Activated CD8-positive, alpha-beta memory T cell treated with anti-CD3 and anti-CD28 coated beads for 24 hours (primary cell): Measurements from ENCODE around the gene FGGY.
"Not testable (repeated sequence)": the region's sequence is repeated elsewhere in the genome, so short reads cannot be mapped to it uniquely, and the experiment has no call there.

Source experiments
- DNase-seq: peaks from one replicate; pipeline ENCODE4 v3.0.0-alpha.2; 2020

The FGGY gene

DNA sequence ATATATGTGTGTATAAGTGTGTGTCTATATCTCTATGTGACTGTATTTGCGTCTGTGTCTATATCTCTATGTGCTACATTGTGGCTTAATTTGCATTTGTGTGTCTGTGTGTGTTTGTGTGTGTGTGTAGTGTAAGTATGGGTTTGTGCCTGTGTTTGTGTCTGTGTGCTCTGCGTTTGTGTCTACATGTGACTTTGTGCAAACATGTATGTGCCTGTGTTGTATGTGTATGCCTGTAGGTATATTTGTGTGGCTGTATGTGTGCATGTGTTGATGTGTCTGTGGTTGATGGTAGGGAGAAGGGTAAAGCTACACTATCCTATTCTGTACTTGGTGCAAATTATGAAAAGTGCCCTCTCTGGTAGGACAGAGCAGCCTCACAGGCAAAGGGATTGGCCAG is 7.3 kb upstream of the FGGY start:
- no peak for DNase-seq

DNA sequence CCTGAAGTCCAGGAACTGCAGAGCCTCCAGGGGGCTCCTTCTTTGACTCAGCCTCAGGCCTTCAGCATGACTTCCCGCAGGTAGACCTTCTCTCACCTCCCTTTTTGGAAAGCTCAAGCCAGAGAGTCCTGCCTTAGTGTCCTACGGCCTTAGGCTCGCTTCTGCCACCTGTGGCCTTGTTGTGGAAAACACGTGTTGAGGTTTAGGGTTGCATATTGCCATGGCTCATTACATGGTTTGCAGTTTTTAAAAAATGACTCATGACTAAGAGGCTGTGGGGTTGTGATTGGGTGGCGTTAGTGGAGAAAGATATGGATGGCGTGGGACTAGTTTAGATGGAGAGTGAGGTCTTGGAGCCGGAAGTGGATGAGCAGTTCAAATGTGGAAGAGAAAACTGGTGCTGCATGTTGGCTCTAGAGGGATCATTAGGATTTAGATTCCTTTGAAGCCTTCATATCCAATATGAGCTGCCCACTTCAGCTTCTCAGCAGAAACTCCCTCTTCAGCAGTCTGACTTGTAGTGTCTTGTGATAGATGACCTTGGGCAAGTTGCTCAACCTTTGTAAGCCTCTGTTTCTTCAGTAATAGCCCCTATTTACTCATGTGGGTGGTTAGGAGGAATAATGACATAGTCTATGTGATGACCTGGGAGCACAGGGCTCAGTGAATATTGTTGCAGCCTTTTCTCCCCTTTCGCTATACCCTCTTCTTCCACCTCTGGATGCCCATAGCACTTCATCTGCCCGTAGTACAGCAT is 6.5 kb upstream of the FGGY start:
- no peak for DNase-seq

DNA sequence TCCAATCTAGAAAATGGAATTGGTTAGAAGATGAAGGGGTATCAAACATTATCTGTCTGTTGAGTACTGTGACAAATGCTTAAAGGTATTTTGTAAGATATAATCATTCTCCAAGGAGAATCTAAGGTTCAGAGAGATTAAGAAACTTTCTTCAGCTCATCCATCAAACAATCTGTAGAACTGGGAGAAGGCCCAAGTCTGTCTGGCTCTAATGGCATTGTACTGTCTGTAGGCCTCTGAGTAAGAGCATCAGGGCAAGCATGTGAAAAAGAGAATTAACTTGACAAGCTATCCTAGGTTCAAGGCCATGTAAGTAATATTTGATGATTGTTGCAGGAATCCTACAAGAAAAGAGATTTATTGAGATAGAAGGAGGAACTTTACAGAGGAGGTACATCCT is 5.3 kb upstream of the FGGY start:
- DNase-seq, result no peak

DNA sequence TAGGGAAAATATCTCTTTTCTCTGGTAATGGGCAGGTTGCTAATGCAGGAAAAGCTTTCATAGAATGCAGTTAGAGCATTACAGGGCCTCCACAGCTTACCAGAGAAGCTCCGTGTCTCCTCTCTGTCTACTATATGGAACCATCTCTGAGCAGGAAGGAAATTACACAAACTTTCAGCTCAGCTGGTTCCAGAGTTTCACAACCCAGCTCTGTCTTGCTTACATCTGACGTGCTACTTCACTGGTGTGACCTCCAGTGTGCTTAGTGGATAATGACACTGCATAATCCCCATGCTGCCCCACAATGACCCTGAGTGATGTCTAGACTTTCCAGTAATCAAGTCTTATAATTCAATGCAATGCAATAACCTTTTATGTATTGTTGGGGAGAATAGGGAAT is 4.3 kb upstream of the FGGY start:
- no peak for DNase-seq

DNA sequence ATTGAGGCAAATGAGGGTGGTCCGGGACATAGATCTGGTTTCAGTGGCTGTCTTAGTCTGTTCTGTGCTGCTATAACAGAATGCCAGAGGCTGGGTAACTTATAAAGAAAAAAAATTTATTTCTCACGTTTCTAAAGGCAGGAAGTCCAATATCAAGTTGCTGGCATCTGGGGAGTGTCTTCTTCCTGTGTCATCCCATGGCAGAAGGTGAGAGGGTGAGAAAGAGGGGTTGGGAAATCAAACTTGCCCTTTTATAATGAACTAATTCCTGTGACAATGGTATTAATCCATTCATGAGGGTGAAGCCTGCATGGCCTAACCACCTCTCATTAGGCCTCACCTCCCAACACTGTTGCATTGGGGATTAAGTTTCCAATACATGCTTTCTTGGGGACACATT is 3.7 kb upstream of the FGGY start:
- no peak for DNase-seq

DNA sequence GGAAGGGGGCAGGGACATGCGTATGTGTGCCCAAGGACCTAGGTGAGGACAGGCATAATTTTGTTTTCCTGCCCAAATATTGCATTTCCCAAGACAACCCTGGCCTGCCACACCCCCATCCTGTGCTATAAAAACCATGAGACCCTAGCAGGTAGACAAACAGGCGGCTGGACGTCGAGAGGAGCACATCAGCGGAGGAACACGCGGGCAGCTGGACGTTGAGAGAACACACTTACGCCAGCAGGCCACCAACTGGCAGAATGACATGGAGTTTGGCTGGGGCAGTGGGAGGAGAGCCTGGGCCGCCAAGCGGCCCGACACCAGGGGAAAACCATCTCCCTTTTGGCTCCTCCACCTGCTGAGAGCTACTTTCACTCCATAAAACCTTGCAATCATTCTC is 3.0 kb upstream of the FGGY start:
- no peak for DNase-seq

DNA sequence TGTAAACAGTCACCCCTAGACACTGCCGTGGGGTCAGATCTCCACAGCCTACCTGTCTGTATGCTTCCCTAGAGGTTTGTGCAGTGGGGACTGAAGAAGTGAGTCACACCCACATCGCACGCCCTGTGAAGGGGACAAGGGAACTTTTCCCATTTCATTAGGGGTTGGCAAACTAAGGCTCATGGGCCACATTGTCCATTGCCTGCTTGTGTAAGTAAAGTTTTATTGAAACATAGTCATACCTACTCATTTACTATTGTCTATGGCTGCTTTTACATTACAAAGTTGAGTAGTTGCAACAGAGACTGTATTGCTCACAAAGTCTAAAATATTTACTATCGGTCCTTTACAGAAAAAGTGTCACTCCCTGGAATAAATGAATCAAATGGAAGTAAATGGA is 2.5 kb upstream of the FGGY start:
- DNase-seq, result no peak

DNA sequence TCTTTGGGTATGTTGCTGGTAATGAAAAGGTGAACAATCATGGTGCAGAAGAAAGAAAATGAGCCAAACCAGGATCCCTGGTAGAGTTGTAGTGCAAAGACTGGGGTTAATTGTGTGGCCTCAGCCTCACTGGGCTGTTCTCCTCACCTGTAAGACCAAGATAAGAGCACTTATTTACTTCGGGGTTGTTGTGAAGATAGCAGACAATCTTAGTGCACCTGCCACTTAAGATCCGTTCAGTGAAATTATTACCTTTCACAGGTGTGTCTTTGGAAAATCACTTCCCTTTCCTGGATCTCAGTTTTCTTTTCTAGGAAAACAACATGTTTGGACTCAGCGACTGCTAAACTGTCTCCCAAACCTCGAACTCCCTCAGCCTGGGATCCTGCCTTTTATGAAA is 1.3 kb upstream of the FGGY start:
- DNase-seq, result no peak

DNA sequence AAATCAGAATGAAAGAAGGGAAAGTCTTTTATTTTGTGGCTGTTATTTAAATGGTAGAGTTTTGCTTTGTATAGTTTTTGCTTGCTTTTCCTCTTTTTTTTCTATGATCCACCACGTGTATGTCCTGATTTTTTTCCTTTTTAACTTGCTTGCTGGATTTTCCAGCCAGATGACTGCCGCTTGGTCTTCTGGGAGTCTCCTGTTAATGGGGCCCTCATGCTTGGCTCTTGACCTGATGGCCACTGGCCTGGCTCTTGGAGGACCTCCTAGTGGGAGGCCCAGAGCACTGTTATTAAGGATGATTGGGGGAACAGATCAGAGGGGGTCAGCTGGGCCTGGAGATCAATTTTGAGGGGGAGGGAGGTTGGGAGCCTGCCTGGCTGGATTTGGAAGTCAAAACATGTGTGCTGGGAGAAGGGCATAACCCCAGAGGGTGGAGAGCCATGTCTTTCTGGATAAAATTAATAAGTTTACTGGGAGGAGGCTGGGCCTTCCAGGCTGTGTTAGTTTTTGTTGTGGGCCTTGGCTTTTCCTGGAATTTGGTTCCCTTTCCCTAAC is 1.2 kb downstream of the FGGY start:
- DNase-seq, result no peak

DNA sequence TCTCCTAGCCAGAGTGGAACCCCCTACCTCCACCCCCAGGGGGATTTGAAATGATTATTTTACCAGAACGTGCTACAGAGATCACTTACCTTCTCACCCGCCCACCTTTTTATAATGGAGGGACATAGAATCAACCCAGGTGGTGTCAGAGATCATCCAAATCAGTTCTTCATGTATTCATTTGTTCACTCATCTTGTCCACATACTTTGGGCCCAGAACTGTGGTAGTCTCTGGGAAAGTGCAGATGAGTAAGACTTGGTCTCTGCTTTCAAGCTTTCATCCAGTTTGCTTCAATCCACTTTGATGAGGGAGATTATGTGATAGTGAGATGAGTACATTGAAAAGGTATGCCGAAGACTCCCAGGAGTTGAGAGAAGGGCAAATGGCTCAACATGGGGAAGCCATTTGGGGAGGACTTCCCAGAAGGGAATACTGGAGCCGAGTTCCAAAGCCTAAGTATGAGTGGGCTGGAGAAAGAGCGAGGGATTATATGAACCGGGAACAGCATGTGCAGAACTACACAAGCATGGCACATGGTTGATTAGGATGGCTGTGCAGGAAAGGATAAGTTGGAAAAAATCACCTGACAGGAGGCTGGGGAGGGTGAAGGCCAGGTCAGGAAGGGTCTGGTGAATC is 1.9 kb downstream of the FGGY start:
- DNase-seq, result no peak

DNA sequence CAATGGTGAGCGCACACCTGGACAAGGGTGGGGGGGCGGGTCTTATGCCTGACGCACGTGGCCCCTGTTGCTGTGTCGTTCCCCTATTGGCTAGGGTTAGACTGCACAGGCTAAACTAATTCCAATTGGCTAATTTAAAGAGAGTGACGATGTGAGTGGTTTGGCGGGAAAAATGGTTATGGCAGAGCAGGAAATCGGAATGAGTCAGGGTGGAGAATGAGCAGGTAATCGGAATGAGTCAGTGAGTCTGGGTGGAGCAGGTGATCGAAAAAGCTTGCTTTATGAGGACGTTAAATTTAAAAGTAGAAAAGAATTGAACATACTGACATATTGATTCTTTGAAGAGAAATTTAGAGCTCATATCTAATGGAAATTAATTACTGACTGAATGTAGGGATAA is 2.8 kb downstream of the FGGY start:
- not testable (repeated sequence) for DNase-seq

DNA sequence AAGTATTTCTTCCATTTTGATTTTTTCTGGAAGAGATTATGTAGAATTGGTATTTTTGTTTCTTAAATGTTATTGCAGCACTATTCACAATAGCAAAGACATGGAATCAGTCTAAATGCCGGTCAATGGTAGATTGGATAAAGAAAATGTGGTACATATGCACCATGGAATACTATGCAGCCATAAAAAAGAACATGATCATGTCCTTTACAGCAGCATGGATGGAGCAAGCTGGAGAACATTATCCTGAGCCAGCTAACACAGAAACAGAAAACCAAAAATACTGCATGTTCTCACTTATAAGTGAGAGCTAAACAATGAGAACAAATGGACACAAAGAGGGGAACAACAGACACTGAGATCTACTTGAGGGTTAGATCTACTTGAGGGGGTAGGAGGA is 5.4 kb downstream of the FGGY start:
- no peak for DNase-seq

DNA sequence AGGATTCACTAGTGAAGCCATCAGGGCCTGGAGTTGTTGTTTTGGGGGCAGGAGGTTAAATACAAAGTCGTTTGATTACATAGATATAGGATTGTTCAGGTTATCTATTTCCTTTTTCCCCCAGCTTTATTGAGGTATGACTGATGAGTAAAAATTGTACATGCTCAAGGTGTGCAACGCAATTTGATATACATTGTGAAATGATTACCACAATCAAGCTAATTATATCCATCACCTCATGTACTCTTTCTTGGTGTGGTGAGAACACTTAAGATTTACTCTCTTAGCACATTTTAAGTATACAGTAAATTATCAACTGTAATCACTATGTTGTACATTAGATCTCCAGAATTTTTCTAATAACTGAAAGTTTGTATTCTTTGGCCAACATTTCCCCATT is 6.0 kb downstream of the FGGY start:
- no peak for DNase-seq

DNA sequence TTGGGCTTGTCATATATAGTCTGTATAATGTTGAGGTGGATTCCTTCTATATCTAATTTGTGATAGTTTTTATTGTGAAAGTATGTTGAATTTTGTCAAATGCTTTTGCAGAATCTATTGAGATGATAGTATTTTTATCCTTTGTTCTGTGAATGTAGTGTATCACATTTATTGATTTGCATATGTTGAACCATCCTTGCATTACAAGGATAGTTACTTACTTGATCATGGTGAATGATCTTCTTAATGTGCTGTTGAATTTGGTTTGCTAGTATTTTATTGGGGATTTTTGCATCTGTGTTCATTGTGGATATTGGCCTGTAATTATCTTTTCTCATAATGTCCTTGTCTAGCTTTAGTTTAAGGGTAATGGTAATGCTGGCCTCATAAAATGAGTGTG is 8.3 kb downstream of the FGGY start:
- no peak for DNase-seq

DNA sequence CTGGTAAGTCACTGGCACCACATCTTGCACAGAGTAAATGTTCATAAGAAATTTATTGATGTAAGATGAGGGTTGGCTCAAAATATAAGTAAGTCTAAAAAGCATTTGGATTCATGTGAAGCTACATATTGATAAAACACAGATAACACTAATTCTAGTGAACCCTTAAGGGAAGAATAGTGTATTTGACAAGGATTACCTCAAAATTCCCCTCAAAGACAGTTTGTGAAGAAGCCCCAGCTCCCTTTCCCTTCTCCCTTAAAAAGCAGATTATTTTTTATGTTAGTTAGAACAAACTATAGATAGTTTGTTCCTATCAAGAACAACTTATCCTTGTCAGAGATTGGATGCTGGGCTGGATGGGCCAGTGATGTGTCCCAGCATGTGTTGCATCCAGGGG is 10.7 kb downstream of the FGGY start:
- DNase-seq, result no peak

DNA sequence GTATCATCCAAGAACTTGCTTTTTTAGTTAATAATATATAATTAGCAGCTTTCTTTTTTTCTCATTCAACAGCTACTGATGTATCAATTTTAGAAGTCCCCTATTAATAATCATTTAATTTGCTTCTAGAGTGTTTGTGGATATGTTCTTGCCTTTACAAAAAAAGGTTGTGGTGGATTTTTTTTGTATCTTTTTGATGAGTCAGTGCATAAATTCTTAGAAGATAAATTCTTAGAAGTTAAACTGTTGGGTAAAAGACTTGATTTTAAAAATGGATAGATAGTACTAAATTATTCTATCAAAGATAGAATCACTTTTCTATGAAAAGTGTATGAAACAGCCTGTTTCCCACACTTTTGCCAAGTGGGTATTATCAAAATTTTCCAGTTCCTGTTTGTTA is 11.9 kb downstream of the FGGY start:
- DNase-seq, result no peak

DNA sequence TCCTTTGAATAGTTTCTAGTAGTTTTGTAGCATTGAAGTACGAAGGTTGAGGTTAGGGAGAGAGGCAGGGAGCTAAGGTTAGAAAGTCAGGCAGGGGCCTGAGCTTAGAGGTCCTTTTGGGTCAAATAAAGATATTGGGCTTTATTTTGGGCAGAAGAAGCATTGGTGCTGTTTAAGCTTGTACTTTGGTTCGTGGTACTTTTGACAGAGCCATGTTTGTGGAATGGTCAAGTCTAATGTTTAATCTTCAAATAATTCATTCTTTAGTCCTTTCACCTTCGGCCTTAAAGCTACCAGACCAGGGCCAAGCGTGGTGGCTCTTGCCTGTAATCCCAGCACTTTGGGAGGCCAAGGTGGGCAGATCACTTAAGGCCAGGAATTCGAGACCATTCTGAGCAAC is 12.5 kb downstream of the FGGY start:
- no peak for DNase-seq

DNA sequence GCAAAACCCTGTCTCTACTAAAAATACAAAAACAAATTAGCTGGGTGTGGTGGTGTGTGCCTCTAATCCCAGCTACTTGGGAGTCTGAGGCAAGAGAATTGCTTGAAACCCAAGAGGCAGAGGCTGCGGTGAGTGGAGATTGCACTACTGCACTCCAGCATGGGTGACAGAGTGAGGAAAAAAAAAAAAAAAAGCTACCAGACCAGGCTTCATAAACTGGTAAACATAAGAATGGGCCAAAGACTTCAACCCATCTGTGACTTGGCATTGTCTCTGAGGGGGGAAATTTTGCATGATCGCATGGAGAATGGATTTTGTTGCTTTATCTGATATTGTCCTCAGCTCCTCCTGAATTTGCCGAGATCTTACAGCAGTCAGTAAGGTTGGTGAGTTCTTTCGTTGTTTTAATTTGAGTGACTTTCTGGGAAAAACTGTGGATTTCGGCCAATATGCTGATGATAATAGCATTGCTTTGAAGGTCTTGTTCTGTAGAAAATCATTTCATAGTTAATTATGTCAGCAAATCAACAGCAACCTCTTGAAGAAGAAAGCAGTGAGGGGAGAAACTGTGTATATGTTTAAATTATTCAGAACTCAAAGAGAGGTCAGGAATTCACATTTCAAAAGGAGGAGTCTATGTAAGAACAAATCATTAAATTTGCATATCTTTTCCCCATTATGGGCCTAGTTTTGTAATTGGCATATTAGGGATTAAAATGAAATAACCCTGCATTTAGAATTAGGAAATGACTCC is 13.1 kb downstream of the FGGY start:
- no peak for DNase-seq

DNA sequence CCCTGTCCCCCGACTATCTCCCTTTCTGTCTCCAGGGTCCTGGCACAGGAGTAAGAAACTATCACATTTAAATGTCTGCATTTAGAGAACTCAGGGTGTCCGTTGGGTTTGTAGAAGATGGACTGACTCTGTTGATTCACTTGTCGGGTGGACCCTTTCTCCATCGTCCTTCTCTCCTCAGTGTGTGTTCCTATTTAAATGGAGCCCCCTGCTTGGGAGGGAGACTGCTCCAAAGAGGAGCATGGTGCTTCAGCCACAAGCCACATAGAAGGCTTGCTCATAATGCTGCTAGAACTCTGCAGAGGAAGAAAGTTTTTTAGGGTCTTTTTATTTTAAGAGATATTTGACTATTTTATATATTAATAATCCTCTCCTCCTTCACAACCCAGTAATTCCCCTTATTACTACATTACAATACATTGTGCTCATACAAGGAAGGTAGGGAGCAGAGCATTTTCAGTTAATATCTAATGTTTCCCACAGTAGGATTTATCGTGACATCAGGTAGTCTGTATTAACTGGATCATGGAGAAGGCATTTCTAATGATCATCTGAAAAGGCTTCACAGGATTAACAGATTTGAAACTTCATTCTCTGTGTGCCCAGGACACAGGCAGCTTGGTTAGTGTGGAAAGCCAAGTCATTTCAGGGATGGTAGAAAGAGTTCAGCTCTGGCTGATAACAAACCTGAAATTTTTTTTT is 13.8 kb downstream of the FGGY start:
- no peak for DNase-seq

DNA sequence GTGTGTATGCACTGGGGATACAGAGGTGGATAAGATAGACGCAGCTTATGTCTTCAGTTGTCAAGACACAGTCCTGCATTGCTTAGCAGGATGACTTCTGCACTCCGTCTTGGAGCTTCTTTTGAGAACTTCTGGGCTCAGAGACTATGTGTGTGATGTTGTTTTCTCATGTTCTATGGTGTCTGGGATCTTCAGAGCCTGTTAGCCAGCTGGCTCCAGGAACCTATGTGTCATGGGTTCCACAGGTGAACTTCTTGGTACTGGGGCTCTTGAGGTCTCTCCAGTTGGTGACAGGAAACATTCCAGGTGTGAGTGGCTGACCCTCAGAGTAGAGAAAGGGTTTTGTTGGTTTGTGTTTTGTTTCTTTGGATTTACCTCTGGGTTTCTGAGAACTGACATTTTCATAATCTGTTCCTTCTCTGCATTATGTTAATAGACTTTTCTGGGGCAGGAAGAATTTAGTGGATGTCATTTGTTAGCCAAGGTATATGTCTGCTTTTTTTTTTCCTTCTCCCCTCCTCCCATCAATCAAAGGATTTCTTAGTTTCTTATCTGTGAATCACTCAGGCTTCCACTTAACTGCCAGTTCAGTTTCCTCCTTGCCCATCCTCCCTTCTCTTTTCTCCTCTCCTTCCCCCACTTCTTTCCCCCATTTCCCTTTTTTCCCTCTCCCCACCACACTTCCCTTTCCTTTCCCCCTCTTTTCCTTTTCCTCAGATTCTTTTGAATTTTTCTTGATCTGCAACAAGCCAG is 18.1 kb downstream of the FGGY start:
- no peak for DNase-seq

DNA sequence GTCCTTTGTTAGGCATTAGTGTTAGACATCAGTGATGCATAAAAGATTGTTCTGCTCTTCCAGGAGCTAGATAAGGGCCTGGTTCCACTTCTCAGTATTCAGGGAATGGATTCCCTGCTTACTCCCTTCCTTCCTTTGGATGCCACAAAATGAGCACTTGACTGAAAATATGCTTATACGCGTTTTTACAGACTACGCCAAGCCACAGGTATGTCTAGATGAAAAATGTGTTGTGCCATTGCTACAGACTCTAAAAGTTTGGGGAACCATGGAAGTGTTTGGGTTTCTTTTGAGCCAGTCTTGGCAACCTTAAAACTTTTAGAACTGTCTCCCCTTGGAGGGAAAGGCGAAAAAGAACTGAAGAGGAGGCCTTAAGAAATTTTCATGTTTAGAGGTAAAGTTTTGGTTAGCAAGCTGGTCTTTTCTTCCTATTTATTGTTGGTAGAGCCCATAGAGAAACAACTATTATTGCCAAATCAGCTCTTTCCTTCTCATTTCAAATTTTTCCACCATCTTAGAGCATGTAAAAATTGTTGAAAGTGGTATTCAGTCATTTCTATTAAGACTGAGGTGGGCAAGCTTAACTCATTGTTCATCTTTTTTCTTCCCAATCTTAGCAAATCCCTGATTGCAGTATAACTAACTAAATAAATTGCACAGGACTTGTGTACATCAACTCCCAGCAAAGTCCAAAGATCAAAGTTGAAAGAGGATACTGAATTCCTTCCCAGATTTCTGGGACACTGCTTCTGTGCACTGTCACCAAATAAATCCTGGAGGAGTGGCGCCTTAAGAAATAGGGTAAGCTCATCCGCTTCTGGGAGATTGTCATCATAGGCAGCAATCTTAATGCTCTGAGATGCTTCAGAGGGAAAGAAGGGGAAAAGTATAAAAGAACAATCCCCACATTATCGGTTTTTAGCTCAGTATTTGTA is 18.9 kb downstream of the FGGY start:
- DNase-seq, result no peak
